22Rv1 (cell line): ENCODE measurements around the gene FAM81A.

Experiments
- H3K27ac ChIP-seq: fragments of 450-650 bp; 2 replicates; pipeline ENCODE4 v1.5.1; 2017
- CTCF ChIP-seq: fragments of 450-650 bp; IDR thresholded peaks from 2 replicates; pipeline ENCODE4 v1.5.1; 2017; ENCODE audit warnings: mild to moderate bottlenecking
- ZFX ChIP-seq: fragments of 450-650 bp; IDR thresholded peaks from 2 replicates; pipeline ENCODE4 v1.6.1; 2017; ENCODE audit warnings: antibody characterized with exemption, borderline replicate concordance

Gene FAM81A

GRCh38 chr15:59532770-59533379, 94.9 kb downstream of the FAM81A start:
- no peak overlapping the region for H3K27ac ChIP-seq
- TF ChIP-seq CTCF (peak; percentile 82), ZFX (no peak)

GRCh38 chr15:59536553-59536952, 98.6 kb downstream of the FAM81A start:
- H3K27ac ChIP-seq: no peak overlapping the region

GRCh38 chr15:59537403-59537802, 99.4 kb downstream of the FAM81A start:
- H3K27ac ChIP-seq: no peak overlapping the region
- TF ChIP-seq ZFX (no peak), CTCF (no peak)

More at GRCh38 chr15:59536553-59536952, 98.6 kb downstream of the FAM81A start:
- TF ChIP-seq ZFX: no peak
- no peak for TF ChIP-seq CTCF

- no peak overlapping the region for H3K27ac ChIP-seq
- TF ChIP-seq CTCF: no peak
- no peak for TF ChIP-seq ZFX
These were observed 100.5 kb downstream of the FAM81A start for GRCh38 chr15:59538494-59538893.

- H3K27ac ChIP-seq: no peak overlapping the region
- TF ChIP-seq ZFX (no peak), CTCF (no peak)
These were observed 101.8 kb downstream of the FAM81A start for GRCh38 chr15:59539799-59540198.

- no peak for TF ChIP-seq ZFX
- TF ChIP-seq CTCF: no peak
- no peak overlapping the region for H3K27ac ChIP-seq
These were observed 102.7 kb downstream of the FAM81A start for GRCh38 chr15:59540654-59541053.

GRCh38 chr15:59541750-59542149, 103.8 kb downstream of the FAM81A start:
- no peak overlapping the region for H3K27ac ChIP-seq
- TF ChIP-seq ZFX (no peak), CTCF (no peak)
